ENCODE measurements around the gene RUVBL1. TPM values are rescaled to one million over a fixed set of nuclear protein-coding genes. Genes with fewer than 3 reads are reported as not detected.

RUVBL1 gene
- total and polyA plus RNA-seq, 7 donors = 12.0 to 40.6 (median 17.1) TPM

GRCh38 chr3:128100161-128100560 is 23.5 kb downstream of the RUVBL1 start:
- H3K9me3 ChIP-seq = no peaks in the 10 kb centered on the region
- no peak for DNase-seq
- no peak overlapping the region for H3K4me3 ChIP-seq
- WGBS, 2 donors = 90 to 95% methylated on average over 3 of the region's 3 CpGs
- TF ChIP-seq POLR2A (IDR thresholded peaks at IDR 0.05) (no peak), CTCF (IDR thresholded peaks at IDR 0.05) (no peak), POLR2AphosphoS5 (IDR thresholded peaks at IDR 0.05) (no peak), EP300 (IDR thresholded peaks at IDR 0.05) (no peak)
- intact Hi-C loops (cut with DNase I) = no loop called here
- peaks cover 0 to 71% (median 24%) of the 10 kb centered on the region in 4 donors for H3K36me3 ChIP-seq
- no peak overlapping the region for H3K27ac ChIP-seq
- H3K4me1 ChIP-seq = peaks cover 0 to 5% (median 2%) of the 10 kb centered on the region in 4 donors
- no peaks in the 10 kb centered on the region for H3K27me3 ChIP-seq

GRCh38 chr3:128098234-128098633 is 25.4 kb downstream of the RUVBL1 start:
- Histone ChIP-seq H3K4me3 (no peak overlapping the region), H3K27ac (no peak overlapping the region), H3K4me1 (peaks cover 0 to 8% (median 4%) of the 10 kb centered on the region in 4 donors), H3K9me3 (no peaks in the 10 kb centered on the region), H3K36me3 (peaks cover 0 to 65% (median 20%) of the 10 kb centered on the region in 4 donors), H3K27me3 (no peaks in the 10 kb centered on the region)
- TF ChIP-seq POLR2AphosphoS5 (IDR thresholded peaks at IDR 0.05) = no peak
- TF ChIP-seq EP300 (IDR thresholded peaks at IDR 0.05) = no peak
- no peak for DNase-seq
- WGBS, 2 donors = 44 to 81% methylated on average over 6 of the region's 6 CpGs
- intact Hi-C loops (cut with DNase I) = loop anchor here (5.0 kb wide), 1 partner anchor 509 kb away; no protein-coding TSS in a partner anchor

GRCh38 chr3:128095222-128095703 is 28.3 kb downstream of the RUVBL1 start:
- intact Hi-C loops (cut with DNase I) = loop anchor here (2.0 to 5.0 kb wide), 2 partner anchors 404 to 512 kb away; no protein-coding TSS in a partner anchor

DNA sequence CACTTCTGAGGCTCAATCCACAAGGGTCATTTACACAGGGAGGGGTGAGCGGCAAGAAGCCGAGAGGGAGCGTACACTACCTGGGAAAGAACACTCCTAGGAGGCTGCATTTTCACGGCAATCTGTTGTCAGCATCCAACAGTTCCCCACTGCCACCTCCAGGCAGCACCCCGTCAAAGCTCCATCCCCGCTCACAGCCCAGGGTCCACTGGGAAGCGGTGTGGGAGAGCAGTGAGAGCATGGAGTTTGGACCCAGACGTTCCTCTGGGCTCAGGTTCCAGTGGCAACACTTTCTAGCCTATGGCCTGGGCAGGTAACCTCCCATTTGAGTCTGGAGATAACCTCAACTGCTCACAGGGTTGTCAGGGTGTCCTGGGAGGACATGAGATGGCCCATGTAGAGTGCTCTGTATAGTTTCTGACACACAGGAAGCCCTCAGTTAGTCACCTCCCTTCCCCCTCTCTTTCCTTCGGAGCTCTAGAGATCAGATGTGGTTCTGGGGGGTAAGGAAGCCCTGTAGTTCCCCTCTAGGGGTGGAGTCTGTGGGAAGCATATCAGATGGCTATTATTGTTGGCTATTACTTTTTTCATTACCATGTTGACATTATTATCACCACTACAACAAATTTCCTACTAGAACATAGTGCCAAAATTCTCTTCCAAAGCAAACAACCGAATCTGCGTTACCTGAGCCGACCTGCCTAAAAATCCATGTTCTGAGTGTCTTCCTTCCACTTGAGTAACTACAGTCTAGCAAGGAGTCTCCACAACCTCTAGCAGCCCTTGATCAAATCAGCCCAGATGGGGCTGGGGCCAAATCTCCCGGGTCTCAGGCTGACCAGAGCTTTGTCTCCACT is 29.1 kb downstream of the RUVBL1 start:
- Histone ChIP-seq H3K36me3 (peaks cover 0 to 41% (median 16%) of the 10 kb centered on the region in 4 donors), H3K4me1 (peaks cover 0 to 8% (median 4%) of the 10 kb centered on the region in 4 donors), H3K4me3 (no peak overlapping the region), H3K9me3 (no peaks in the 10 kb centered on the region), H3K27me3 (no peaks in the 10 kb centered on the region), H3K27ac (peak overlapping the region in 1 of 4 donors; percentile 38)
- TF ChIP-seq CTCF (IDR thresholded peaks at IDR 0.05) (no peak), POLR2A (IDR thresholded peaks at IDR 0.05) (no peak)
- WGBS, 2 donors = 86 to 88% methylated on average over 13 of the region's 13 CpGs
- intact Hi-C loops (cut with DNase I) = loop anchor here (2.0 to 5.0 kb wide), 2 partner anchors 404 to 513 kb away; no protein-coding TSS in a partner anchor
- no peak for DNase-seq

More at GRCh38 chr3:128095222-128095703, 28.3 kb downstream of the RUVBL1 start:
- TF ChIP-seq POLR2AphosphoS5 (IDR thresholded peaks at IDR 0.05) (no peak), CTCF (IDR thresholded peaks at IDR 0.05) (peak; percentile 60 to 80 (median 72))
- H3K9me3 ChIP-seq = no peaks in the 10 kb centered on the region
- H3K27me3 ChIP-seq = no peaks in the 10 kb centered on the region
- peak; percentile 86 for DNase-seq
- H3K27ac ChIP-seq = peak overlapping the region in 1 of 4 donors; percentile 38
- H3K4me1 ChIP-seq = peaks cover 0 to 8% (median 4%) of the 10 kb centered on the region in 4 donors
- H3K36me3 ChIP-seq = peaks cover 0 to 48% (median 16%) of the 10 kb centered on the region in 4 donors
- H3K4me3 ChIP-seq = no peak overlapping the region
- WGBS, 2 donors = 74 to 85% methylated on average over 6 of the region's 6 CpGs

GRCh38 chr3:128091586-128091985 is 32.0 kb downstream of the RUVBL1 start:
- peaks cover 0 to 9% (median 4%) of the 10 kb centered on the region in 4 donors for H3K4me1 ChIP-seq
- WGBS, 2 donors = 94 to 95% methylated on average over 2 of the region's 2 CpGs
- H3K36me3 ChIP-seq = peaks cover 0 to 18% (median 0%) of the 10 kb centered on the region in 4 donors
- no peak for TF ChIP-seq CTCF (IDR thresholded peaks at IDR 0.05)
- no peak for TF ChIP-seq EP300 (IDR thresholded peaks at IDR 0.05)
- no peak for TF ChIP-seq POLR2A (IDR thresholded peaks at IDR 0.05)
- TF ChIP-seq POLR2AphosphoS5 (IDR thresholded peaks at IDR 0.05) = no peak
- H3K27me3 ChIP-seq = no peaks in the 10 kb centered on the region
- intact Hi-C loops (cut with DNase I) = no loop called here
- H3K4me3 ChIP-seq = no peak overlapping the region
- DNase-seq = no peak
- no peak overlapping the region for H3K27ac ChIP-seq
- H3K9me3 ChIP-seq = no peaks in the 10 kb centered on the region

Data from sigmoid colon (tissue), 7 donors.